DOHH2 (cell line): ENCODE data around the gene SPTBN1.
A peak's percentile ranks its signal among the peaks of the same experiment; 100 is the strongest.

Source experiments
- H3F3A ChIP-seq: fragments of 200-600 bp; sonication (generic), shearing (Covaris generic); 2 replicates; pipeline ENCODE4 v1.6.0; 2016; ENCODE audit warnings: antibody characterized with exemption, mild to moderate bottlenecking; ENCODE audit not compliant: control insufficient read depth, insufficient read depth
- H3K27ac ChIP-seq: fragments of 200-600 bp; sonication (generic); 2 replicates; pipeline ENCODE4 v1.5.1; 2014; ENCODE audit warnings: low read depth, mild to moderate bottlenecking, low read length, moderate library complexity
- H3K27me3 ChIP-seq: fragments of 200-600 bp; sonication (generic); 2 replicates; pipeline ENCODE4 v1.6.1; 2014; ENCODE audit warnings: mild to moderate bottlenecking, low read length, mixed read lengths; ENCODE audit not compliant: control insufficient read depth
- H3K36me3 ChIP-seq: fragments of 200-600 bp; sonication (generic); 2 replicates; pipeline ENCODE4 v1.6.1; 2014; ENCODE audit warnings: mild to moderate bottlenecking, low read length, moderate library complexity, mixed read lengths; ENCODE audit not compliant: control insufficient read depth
- H3K4me1 ChIP-seq: fragments of 200-600 bp; sonication (generic); 2 replicates; pipeline ENCODE4 v1.6.1; 2014; ENCODE audit warnings: mild to moderate bottlenecking, low read length, mixed read lengths; ENCODE audit not compliant: control insufficient read depth
- H3K4me2 ChIP-seq: fragments of 200-600 bp; sonication (generic); 2 replicates; pipeline ENCODE4 v1.6.0; 2014; ENCODE audit warnings: mild to moderate bottlenecking, low read length, moderate library complexity
- H3K4me3 ChIP-seq: fragments of 200-600 bp; sonication (generic); 2 replicates; pipeline ENCODE4 v1.5.1; 2014; ENCODE audit warnings: mild to moderate bottlenecking, low read length, mixed read lengths
- H3K79me2 ChIP-seq: fragments of 200-600 bp; sonication (generic); 2 replicates; pipeline ENCODE4 v1.6.1; 2014; ENCODE audit warnings: mild to moderate bottlenecking, low read length, mixed read lengths; ENCODE audit not compliant: control insufficient read depth
- H3K9me2 ChIP-seq: fragments of 200-600 bp; sonication (generic); replicated peaks from 2 replicates; pipeline ENCODE4 v1.6.1; 2014; ENCODE audit warnings: mild to moderate bottlenecking, low read length, mixed read lengths; ENCODE audit not compliant: control insufficient read depth
- H3K9me3 ChIP-seq: fragments of 200-600 bp; sonication (generic); 2 replicates; pipeline ENCODE4 v1.6.1; 2014; ENCODE audit warnings: antibody characterized with exemption, low read length, mixed read lengths; ENCODE audit not compliant: control insufficient read depth, insufficient read depth
- H4K20me1 ChIP-seq: fragments of 200-600 bp; sonication (generic); 2 replicates; pipeline ENCODE4 v1.6.0; 2014; ENCODE audit warnings: low read depth, mild to moderate bottlenecking, antibody characterized with exemption, low read length, moderate library complexity; ENCODE audit not compliant: control insufficient read depth, insufficient read depth
- EZH2phosphoT487 ChIP-seq: fragments of 200-600 bp; sonication (generic); IDR thresholded peaks from 2 replicates; pipeline ENCODE4 v1.6.1; 2017; ENCODE audit warnings: borderline replicate concordance, mild to moderate bottlenecking, antibody characterized with exemption, low read length, moderate library complexity, mixed read lengths
- TF ChIP-seq, protein P1 (sequence below): fragments of 200-600 bp; sonication (generic); IDR thresholded peaks from one replicate; pipeline ENCODE4 v1.5.1; 2014; ENCODE audit warnings: antibody characterized with exemption, mild to moderate bottlenecking, low read depth, low read length; ENCODE audit not compliant: poor library complexity, severe bottlenecking

SPTBN1 gene

DNA sequence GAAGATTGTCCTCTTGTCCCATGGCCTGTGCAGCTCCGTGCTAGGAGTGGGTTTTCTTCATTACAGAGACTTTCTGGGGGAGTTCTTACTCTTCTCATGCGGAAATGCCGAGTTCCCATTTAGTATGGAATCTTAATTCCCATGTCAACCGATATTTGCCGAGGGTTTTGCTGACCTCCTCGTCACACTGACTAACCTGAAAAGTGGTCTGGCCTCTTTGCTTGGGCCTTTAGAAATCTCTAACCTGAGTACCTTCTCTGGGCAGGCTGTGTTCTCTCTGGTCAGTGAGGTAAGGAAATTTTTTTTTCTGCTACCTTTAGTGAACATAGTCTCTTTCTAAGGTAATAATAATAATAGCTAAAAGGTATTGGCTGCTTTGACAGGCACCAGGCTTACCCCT lies 256.4 kb downstream of the SPTBN1 start:
- Histone ChIP-seq H3K9me3 (peaks cover 4% of the 10 kb centered on the region; the same call in 1 of the 2 replicates), H3K27me3 (peaks cover 3% of the 10 kb centered on the region; the same call in 1 of the 2 replicates), H3K4me1 (peaks cover 43% of the 10 kb centered on the region), H3K27ac (no peak overlapping the region), H3F3A (peaks cover 10% of the 10 kb centered on the region), H3K9me2 (no peaks in the 10 kb centered on the region), H3K4me2 (no peak overlapping the region), H3K4me3 (no peak overlapping the region), H3K36me3 (no peaks in the 10 kb centered on the region), H4K20me1 (no peaks in the 10 kb centered on the region), H3K79me2 (no peaks in the 10 kb centered on the region)
- no peak for TF ChIP-seq EZH2phosphoT487
- TF ChIP-seq, protein P1, sequence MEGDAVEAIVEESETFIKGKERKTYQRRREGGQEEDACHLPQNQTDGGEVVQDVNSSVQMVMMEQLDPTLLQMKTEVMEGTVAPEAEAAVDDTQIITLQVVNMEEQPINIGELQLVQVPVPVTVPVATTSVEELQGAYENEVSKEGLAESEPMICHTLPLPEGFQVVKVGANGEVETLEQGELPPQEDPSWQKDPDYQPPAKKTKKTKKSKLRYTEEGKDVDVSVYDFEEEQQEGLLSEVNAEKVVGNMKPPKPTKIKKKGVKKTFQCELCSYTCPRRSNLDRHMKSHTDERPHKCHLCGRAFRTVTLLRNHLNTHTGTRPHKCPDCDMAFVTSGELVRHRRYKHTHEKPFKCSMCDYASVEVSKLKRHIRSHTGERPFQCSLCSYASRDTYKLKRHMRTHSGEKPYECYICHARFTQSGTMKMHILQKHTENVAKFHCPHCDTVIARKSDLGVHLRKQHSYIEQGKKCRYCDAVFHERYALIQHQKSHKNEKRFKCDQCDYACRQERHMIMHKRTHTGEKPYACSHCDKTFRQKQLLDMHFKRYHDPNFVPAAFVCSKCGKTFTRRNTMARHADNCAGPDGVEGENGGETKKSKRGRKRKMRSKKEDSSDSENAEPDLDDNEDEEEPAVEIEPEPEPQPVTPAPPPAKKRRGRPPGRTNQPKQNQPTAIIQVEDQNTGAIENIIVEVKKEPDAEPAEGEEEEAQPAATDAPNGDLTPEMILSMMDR: no peak

DNA sequence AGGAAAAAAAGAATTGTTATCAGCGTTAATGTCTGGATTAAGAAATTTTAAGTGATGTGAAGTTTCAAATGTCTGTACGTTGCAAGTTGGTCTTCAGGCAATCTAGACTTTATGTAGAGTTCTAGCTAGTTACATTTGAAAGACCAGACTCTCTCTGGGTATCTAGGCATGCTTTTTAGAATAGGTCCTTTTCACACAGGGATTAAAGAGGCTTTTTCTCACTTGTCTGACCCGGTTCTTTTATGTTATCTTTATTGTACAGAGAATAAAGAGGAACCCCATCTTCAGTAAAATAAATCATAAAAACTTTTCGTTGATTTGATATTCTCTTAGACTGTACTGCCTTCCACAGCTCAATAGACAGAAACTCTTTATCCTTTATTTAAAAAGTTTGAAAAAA lies 258.9 kb downstream of the SPTBN1 start:
- TF ChIP-seq, protein P1: no peak
- no peak for TF ChIP-seq EZH2phosphoT487
- Histone ChIP-seq H3K9me3 (peaks cover 4% of the 10 kb centered on the region; the same call in 1 of the 2 replicates), H3K9me2 (no peaks in the 10 kb centered on the region), H3K27ac (no peak overlapping the region), H3K36me3 (no peaks in the 10 kb centered on the region), H3K4me3 (no peak overlapping the region), H4K20me1 (no peaks in the 10 kb centered on the region), H3K27me3 (no peaks in the 10 kb centered on the region), H3F3A (peaks cover 10% of the 10 kb centered on the region), H3K79me2 (no peaks in the 10 kb centered on the region), H3K4me2 (no peak overlapping the region), H3K4me1 (peaks cover 38% of the 10 kb centered on the region)

DNA sequence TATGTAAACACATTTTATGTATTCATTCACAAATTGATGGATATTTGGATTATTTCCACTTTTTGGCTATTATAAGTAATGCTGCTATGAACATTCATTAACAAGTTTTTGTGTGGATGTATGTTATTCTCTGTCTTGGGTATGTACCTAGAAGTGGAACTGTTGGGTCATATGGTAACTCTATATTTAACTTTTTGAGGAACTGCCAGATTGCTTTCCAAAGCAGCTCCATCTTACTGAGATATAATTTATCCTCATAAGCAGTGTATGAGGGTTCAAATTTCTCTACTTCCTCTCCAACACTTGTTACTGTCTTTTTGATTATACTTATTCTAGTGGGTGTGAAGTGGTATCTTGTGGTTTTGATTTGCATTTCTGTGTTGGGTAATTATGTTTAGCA lies 260.2 kb downstream of the SPTBN1 start:
- Histone ChIP-seq H3F3A (peaks cover 10% of the 10 kb centered on the region), H3K79me2 (no peaks in the 10 kb centered on the region), H3K27ac (peak overlapping the region; percentile 61), H3K36me3 (no peaks in the 10 kb centered on the region), H3K4me1 (peaks cover 46% of the 10 kb centered on the region), H4K20me1 (no peaks in the 10 kb centered on the region), H3K27me3 (no peaks in the 10 kb centered on the region), H3K4me2 (peak overlapping the region; percentile 57), H3K4me3 (peak overlapping the region; percentile 37), H3K9me2 (no peaks in the 10 kb centered on the region), H3K9me3 (peaks cover 4% of the 10 kb centered on the region; the same call in 1 of the 2 replicates)
- TF ChIP-seq EZH2phosphoT487: no peak
- TF ChIP-seq, protein P1: no peak

DNA sequence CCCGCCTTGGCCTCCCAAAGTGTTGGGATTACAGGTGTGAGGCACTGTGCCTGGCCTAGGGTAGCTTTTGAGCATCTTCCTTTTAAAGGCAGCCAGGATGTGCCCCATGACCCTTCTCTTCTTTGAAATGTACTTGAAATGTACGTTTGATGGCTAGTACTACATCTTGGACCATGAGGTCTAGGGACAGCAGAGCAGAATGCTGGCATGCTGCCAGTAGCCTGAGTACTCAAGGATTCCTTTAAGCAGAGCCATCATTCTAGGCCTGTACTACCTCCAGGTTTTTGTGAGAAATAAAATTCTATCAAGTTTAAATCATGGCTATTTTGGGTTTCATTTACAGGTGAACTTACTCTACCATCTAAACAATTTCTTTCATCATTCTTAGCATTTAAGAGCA lies 264.4 kb downstream of the SPTBN1 start:
- Histone ChIP-seq H3K9me2 (no peaks in the 10 kb centered on the region), H4K20me1 (no peaks in the 10 kb centered on the region), H3F3A (0 out of 2 replicates have a peak, but pooled peaks cover 2% of the 10 kb centered on the region), H3K4me2 (no peak overlapping the region), H3K36me3 (peaks cover 9% of the 10 kb centered on the region; the same call in 1 of the 2 replicates), H3K9me3 (peaks cover 4% of the 10 kb centered on the region; the same call in 1 of the 2 replicates), H3K4me3 (no peak overlapping the region), H3K4me1 (peaks cover 57% of the 10 kb centered on the region), H3K27me3 (no peaks in the 10 kb centered on the region), H3K79me2 (peaks cover 25% of the 10 kb centered on the region), H3K27ac (no peak overlapping the region)
- TF ChIP-seq, protein P1: no peak
- TF ChIP-seq EZH2phosphoT487: no peak
